Vagina (tissue), 2 donors: ENCODE measurements around the gene GALNTL6.

Source experiments
- CTCF ChIP-seq, 3 experiments: fragments of 450-650 bp in 2 of 3; fragments of 200-600 bp in 1 of 3; sonication (generic) in 1 of 3; IDR thresholded peaks; one replicate each; pipeline ENCODE4 v1.5.1; 2017 to 2019; ENCODE audit warnings: antibody characterized with exemption in 3 of 3, mild to moderate bottlenecking in 2 of 3, moderate library complexity in 2 of 3
- POLR2A ChIP-seq, 2 donors: fragments of 450-650 bp; IDR thresholded peaks; one replicate each; pipeline ENCODE4 v1.6.1; 2017; ENCODE audit warnings: antibody characterized with exemption in 2 of 2, mild to moderate bottlenecking in 2 of 2, moderate library complexity in 2 of 2
- POLR2AphosphoS5 ChIP-seq, 2 donors: sonication (generic); formaldehyde crosslinking; IDR thresholded peaks; one replicate each; pipeline ENCODE4 v1.9.0; 2017; ENCODE audit warnings: antibody characterized with exemption in 2 of 2, mild to moderate bottlenecking in 2 of 2, low read depth in 1 of 2; ENCODE audit not compliant: insufficient read depth in 1 of 2

- no peak for TF ChIP-seq POLR2A (IDR thresholded peaks at IDR 0.05)
- TF ChIP-seq CTCF (IDR thresholded peaks at IDR 0.05) = peak in 2 of 3 experiments; percentile 30 to 52
- TF ChIP-seq POLR2AphosphoS5 (IDR thresholded peaks at IDR 0.05; ENCODE audit: insufficient read depth in 1 of 2, low read depth in 1 of 2) = no peak
Measured at GRCh38 chr4:172830295-172830764, 1017.1 kb downstream of the GALNTL6 start.
